RWPE1 (cell line): ENCODE data around the gene ACER3.
A peak's percentile ranks its signal among the peaks of the same experiment; 100 is the strongest.
"Not testable (repeated sequence)": the region's sequence is repeated elsewhere in the genome, so short reads cannot be mapped to it uniquely, and the experiment has no call there.

Experiments
- CTCF ChIA-PET: fragments of 350-600 bp; sonication (Branson Sonifier 250); formaldehyde crosslinking; extraction: SDS; loops from one replicate; lab custom pipeline; 2021; lab: Yijun Ruan, JAX
- POLR2A ChIA-PET: fragments of 400-600 bp; formaldehyde crosslinking; extraction: SDS; loops from one replicate; lab custom pipeline; 2020; ENCODE audit warnings: antibody characterized with exemption; ENCODE audit not compliant: low non-redundant PET; lab: Yijun Ruan, JAX
- DNase-seq: peaks from one replicate; pipeline ENCODE4 v3.0.0; 2012; ENCODE audit warnings: low spot score
- H3K27ac ChIP-seq: fragments of 450-650 bp; 2 replicates; pipeline ENCODE4 v1.5.1; 2017
- CTCF ChIP-seq: fragments of 450-650 bp; conservative IDR thresholded peaks from 2 replicates; pipeline ENCODE4 v1.5.1; 2017; ENCODE audit warnings: low read depth, mild to moderate bottlenecking

ACER3 gene

GRCh38 chr11:77002776-77003175, 142.1 kb downstream of the ACER3 start:
- ChIA-PET POLR2A (no interaction called here), CTCF (interaction anchor here (0.7 kb wide), 1 partner anchor 37 kb away, joined by 4 read pairs; no protein-coding TSS in a partner anchor)
- no peak for TF ChIP-seq CTCF
- no peak for DNase-seq
- H3K27ac ChIP-seq = no peak overlapping the region

GRCh38 chr11:77003963-77004362, 143.2 kb downstream of the ACER3 start:
- CTCF ChIA-PET = interaction anchor here (1.1 kb wide), 1 partner anchor 84 kb away, joined by 3 read pairs; no protein-coding TSS in a partner anchor
- DNase-seq = no peak
- TF ChIP-seq CTCF = no peak
- POLR2A ChIA-PET = no interaction called here
- H3K27ac ChIP-seq = no peak overlapping the region

- no peak overlapping the region for H3K27ac ChIP-seq
- ChIA-PET CTCF (no interaction called here), POLR2A (no interaction called here)
- no peak for TF ChIP-seq CTCF
- DNase-seq = no peak
These were observed 148.9 kb downstream of the ACER3 start for GRCh38 chr11:77009533-77010160.

- no peak for TF ChIP-seq CTCF
- no peak overlapping the region for H3K27ac ChIP-seq
- POLR2A ChIA-PET = no interaction called here
- no peak for DNase-seq
- CTCF ChIA-PET = no interaction called here
These were observed 154.0 kb downstream of the ACER3 start for GRCh38 chr11:77014669-77015068.

GRCh38 chr11:77018396-77018924, 157.7 kb downstream of the ACER3 start:
- POLR2A ChIA-PET, CTCF ChIA-PET, H3K27ac ChIP-seq, DNase-seq: not testable (repeated sequence)

GRCh38 chr11:77019976-77020595, 159.4 kb downstream of the ACER3 start:
- H3K27ac ChIP-seq = no peak overlapping the region

More at GRCh38 chr11:77019976-77020595, 159.4 kb downstream of the ACER3 start:
- peak; percentile 44 for DNase-seq
- POLR2A ChIA-PET = no interaction called here
- no peak for TF ChIP-seq CTCF
- CTCF ChIA-PET = interaction anchor here (0.6 to 1.1 kb wide), 3 partner anchors 12 to 1174 kb away, joined by 4 to 7 read pairs (median 6); no protein-coding TSS in a partner anchor
